GM21381 (cell line): Measurements from ENCODE around the gene ADPRS.

Source experiments
- ATAC-seq: cut with Tn5 transposase; IDR thresholded peaks from one replicate; pipeline ENCODE4 v1.9.1; 2021; ENCODE audit warnings: mild to moderate bottlenecking, moderate library complexity; ENCODE audit not compliant: unreplicated experiment

ADPRS gene

GRCh38 chr1:36128126-36128904 is 39.6 kb downstream of the ADPRS start:
- ATAC-seq = no peak

- no peak for ATAC-seq
Measured at GRCh38 chr1:36128905-36129206, 40.2 kb downstream of the ADPRS start.

GRCh38 chr1:36132029-36132428 is 43.3 kb downstream of the ADPRS start:
- no peak for ATAC-seq

GRCh38 chr1:36133484-36133883 is 44.8 kb downstream of the ADPRS start:
- ATAC-seq = no peak

- no peak for ATAC-seq
Measured at GRCh38 chr1:36134031-36134430, 45.3 kb downstream of the ADPRS start.

- no peak for ATAC-seq
Measured at GRCh38 chr1:36134505-36135329, 46.0 kb downstream of the ADPRS start.

- no peak for ATAC-seq
Measured at GRCh38 chr1:36135330-36135667, 46.6 kb downstream of the ADPRS start.

GRCh38 chr1:36135796-36136195 is 47.1 kb downstream of the ADPRS start:
- ATAC-seq = no peak

GRCh38 chr1:36136535-36136934 is 47.8 kb downstream of the ADPRS start:
- ATAC-seq = no peak

GRCh38 chr1:36137226-36137625 is 48.5 kb downstream of the ADPRS start:
- ATAC-seq = no peak

GRCh38 chr1:36137776-36138175 is 49.1 kb downstream of the ADPRS start:
- no peak for ATAC-seq

- ATAC-seq = no peak
Measured at GRCh38 chr1:36139521-36139920, 50.8 kb downstream of the ADPRS start.

- no peak for ATAC-seq
Measured at GRCh38 chr1:36142121-36142520, 53.4 kb downstream of the ADPRS start.

GRCh38 chr1:36143424-36143823 is 54.7 kb downstream of the ADPRS start:
- ATAC-seq = peak; percentile 62
